ENCODE data around the gene SMC5.

SMC5 gene

DNA sequence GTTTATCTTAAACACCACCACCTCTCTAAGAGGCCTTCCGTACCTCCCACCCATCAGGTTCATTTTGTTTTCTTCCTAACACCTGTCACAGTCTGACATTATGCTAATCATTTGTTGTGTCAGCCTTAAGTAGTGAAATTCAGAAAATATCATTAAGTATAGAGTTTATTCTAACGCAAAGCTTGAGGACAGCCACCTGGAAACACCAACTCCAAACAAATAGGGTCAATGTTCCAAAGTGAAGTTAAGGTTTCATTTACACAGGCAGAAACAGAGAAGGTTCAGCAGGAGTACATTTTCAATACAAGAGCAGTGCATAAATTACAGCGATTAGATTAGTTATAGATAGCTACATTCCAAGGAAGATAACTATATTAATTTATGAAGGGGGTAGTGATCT lies 1.3 kb upstream of the SMC5 start:
- DNase-seq (ENCODE audit: insufficient read length, low spot score) (no peak), FAIRE-seq (no peak)
- TF ChIP-seq, protein P1, sequence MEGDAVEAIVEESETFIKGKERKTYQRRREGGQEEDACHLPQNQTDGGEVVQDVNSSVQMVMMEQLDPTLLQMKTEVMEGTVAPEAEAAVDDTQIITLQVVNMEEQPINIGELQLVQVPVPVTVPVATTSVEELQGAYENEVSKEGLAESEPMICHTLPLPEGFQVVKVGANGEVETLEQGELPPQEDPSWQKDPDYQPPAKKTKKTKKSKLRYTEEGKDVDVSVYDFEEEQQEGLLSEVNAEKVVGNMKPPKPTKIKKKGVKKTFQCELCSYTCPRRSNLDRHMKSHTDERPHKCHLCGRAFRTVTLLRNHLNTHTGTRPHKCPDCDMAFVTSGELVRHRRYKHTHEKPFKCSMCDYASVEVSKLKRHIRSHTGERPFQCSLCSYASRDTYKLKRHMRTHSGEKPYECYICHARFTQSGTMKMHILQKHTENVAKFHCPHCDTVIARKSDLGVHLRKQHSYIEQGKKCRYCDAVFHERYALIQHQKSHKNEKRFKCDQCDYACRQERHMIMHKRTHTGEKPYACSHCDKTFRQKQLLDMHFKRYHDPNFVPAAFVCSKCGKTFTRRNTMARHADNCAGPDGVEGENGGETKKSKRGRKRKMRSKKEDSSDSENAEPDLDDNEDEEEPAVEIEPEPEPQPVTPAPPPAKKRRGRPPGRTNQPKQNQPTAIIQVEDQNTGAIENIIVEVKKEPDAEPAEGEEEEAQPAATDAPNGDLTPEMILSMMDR (IDR thresholded peaks at IDR 0.05; ENCODE audit: insufficient read depth, missing control alignments) = no peak

DNA sequence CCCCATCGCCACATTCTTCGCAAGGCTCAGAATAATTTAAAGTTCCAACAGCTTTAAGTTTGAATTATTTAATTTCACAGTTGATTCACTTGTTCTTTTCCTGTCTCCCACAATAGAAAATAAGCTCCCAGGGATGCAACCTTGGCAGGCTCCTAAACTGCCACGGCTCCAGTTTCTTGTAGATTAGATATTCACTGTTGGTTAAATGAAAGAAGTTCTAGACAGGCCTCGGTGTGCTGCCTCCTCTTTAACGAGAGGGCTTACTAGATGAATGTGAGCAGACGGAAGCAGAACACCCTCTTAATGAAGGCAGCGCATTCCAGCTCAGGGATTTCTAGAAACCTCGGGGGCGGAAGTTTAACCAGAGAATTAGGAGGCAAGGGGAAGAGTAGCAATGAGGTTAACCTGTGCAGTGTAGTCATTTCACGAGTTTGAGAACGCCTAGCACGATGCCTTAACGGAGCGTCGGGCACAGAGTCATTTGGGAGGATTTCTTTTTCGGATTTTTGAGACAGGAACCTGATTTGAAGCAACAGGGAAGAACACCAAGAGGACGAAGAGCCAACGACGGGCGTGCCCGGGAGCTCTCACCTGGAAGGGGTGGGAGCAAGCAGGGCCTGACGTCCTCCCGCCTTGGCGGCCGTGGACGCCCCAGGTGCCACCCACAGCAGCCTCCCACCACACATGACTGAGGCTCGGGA lies 637 bp upstream of the SMC5 start:
- no peak for DNase-seq (ENCODE audit: insufficient read length, low spot score)
- FAIRE-seq = no peak
- TF ChIP-seq, protein P1 (IDR thresholded peaks at IDR 0.05; ENCODE audit: insufficient read depth, missing control alignments) = no peak

GRCh38 chr9:70259512-70259802 lies 679 bp downstream of the SMC5 start:
- no peak for DNase-seq (ENCODE audit: insufficient read length, low spot score)
- no peak for FAIRE-seq

GRCh38 chr9:70260007-70260443 lies 1.2 kb downstream of the SMC5 start:
- TF ChIP-seq, protein P1 (IDR thresholded peaks at IDR 0.05; ENCODE audit: insufficient read depth, missing control alignments) = no peak
- DNase-seq (ENCODE audit: insufficient read length, low spot score) = no peak
- FAIRE-seq = no peak

More at GRCh38 chr9:70259512-70259802, 679 bp downstream of the SMC5 start:
- TF ChIP-seq, protein P1 (IDR thresholded peaks at IDR 0.05; ENCODE audit: insufficient read depth, missing control alignments) = no peak

- FAIRE-seq (no peak), DNase-seq (ENCODE audit: insufficient read length, low spot score) (no peak)
- TF ChIP-seq, protein P1 (IDR thresholded peaks at IDR 0.05; ENCODE audit: insufficient read depth, missing control alignments) = no peak
Measured at GRCh38 chr9:70260606-70261005, 1.8 kb downstream of the SMC5 start.

DNA sequence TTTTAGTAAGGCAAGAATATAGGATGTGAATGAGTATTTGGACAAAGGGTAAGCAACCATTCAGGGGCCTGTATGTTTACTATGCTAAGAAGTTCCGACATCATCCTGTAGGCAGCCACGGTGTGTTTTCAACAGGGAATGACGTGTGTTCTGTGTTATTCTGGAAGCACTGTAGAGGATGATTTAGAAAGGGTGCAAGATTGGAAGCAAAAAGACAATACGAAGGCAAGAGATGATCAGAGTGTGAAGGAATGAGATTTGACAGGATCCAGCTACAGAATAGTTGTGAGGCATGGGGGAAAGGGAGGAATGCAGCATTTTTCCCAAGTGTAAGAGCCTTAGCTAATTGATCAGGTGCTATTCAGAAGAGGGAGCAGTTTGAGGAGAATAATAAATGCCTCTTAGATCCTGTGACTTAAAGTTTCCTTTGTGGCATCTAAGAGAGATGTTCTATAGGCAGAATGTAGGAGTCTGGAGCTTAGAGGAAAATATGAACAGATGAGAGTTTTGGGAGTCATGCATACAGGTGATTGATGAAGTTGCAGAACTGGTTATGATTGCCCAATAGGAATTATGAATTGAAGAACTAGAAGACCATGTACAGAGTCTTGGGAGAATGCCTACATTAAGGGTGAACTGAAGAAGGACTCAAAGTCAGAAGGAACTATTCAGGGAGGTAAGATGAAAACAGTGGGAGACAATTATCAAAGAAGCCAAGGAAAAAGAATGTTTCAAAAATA lies 2.5 kb downstream of the SMC5 start:
- DNase-seq (ENCODE audit: insufficient read length, low spot score) (no peak), FAIRE-seq (no peak)

More for the DNA sequence above, 2.5 kb downstream of the SMC5 start:
- TF ChIP-seq, protein P1 (IDR thresholded peaks at IDR 0.05; ENCODE audit: insufficient read depth, missing control alignments) = no peak

Measured in D721Med (cell line).